BE2C (cell line): ENCODE measurements around the gene ADCY1.
A peak's percentile ranks its signal among the peaks of the same experiment; 100 is the strongest.

Experiments used
- DNase-seq: peaks from one replicate; pipeline ENCODE4 v3.0.0-alpha.2; 2020
- H3K27me3 ChIP-seq: fragments of 250-450 bp; sonication (Bioruptor Pico); 2 replicates; pipeline ENCODE4 v1.5.1; 2020; ENCODE audit warnings: mild to moderate bottlenecking
- H3K36me3 ChIP-seq: fragments of 250-450 bp; sonication (Bioruptor Pico); 2 replicates; pipeline ENCODE4 v1.5.1; 2020; ENCODE audit warnings: mild to moderate bottlenecking
- H3K4me1 ChIP-seq: fragments of 250-450 bp; sonication (Bioruptor Pico); 2 replicates; pipeline ENCODE4 v1.5.1; 2020
- H3K4me3 ChIP-seq: 2 replicates; pipeline ENCODE4 v1.5.1; 2011; ENCODE audit warnings: low read depth, low read length
- H3K9me3 ChIP-seq: fragments of 250-450 bp; sonication (Bioruptor Pico); 2 replicates; pipeline ENCODE4 v1.5.1; 2020
- TF ChIP-seq, protein P1 (sequence below): IDR thresholded peaks from 2 replicates; pipeline ENCODE4 v1.5.1; 2012; ENCODE audit warnings: mild to moderate bottlenecking, low read depth, low read length

Gene ADCY1

DNA sequence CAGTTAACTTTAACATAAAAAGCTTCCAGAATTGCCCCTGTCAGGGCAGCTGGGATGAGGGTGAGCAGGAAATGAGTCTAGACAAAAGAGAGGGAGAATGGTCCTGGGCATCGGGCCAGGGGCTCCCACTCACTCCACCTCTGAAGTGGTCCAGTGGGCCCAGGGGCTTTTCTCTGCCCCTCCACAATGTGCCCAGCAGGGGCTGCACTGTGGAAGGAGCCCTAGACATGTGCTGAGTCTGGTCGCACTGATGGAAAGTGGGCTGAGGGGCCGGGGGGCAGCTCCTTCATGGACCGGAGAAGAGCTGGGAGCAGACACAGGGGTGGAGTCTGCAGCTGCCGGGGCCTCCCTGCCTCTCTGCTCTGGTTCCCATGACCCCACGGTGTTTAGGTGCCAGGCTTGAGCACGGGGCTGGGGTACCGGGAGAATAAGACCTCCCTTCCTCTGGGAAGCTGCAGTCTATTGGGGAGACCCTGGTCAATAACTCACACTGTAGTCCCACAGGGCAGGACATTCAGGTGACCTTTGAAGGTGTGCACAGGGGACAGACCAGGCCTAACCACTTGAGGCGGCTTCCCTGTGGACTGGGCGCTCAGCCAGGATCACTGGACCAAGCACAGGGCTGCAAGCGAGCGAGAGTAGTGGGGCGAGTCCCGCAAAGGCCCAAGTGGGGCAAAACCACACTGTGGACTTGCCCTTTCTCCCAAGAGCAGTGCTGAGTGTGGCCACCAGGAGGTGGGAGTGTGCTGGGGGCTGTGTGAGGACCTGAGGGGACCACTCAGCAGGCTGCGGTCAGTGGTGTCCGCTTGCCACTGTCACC lies 6.1 kb downstream of the ADCY1 start:
- DNase-seq, result peak; percentile 46
- 0 out of 2 replicates have a peak, but pooled peaks cover 5% of the 10 kb centered on the region for H3K4me1 ChIP-seq
- no peaks in the 10 kb centered on the region for H3K36me3 ChIP-seq
- no peak overlapping the region for H3K4me3 ChIP-seq
- TF ChIP-seq, protein P1, sequence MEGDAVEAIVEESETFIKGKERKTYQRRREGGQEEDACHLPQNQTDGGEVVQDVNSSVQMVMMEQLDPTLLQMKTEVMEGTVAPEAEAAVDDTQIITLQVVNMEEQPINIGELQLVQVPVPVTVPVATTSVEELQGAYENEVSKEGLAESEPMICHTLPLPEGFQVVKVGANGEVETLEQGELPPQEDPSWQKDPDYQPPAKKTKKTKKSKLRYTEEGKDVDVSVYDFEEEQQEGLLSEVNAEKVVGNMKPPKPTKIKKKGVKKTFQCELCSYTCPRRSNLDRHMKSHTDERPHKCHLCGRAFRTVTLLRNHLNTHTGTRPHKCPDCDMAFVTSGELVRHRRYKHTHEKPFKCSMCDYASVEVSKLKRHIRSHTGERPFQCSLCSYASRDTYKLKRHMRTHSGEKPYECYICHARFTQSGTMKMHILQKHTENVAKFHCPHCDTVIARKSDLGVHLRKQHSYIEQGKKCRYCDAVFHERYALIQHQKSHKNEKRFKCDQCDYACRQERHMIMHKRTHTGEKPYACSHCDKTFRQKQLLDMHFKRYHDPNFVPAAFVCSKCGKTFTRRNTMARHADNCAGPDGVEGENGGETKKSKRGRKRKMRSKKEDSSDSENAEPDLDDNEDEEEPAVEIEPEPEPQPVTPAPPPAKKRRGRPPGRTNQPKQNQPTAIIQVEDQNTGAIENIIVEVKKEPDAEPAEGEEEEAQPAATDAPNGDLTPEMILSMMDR, result peak; percentile 44
- H3K9me3 ChIP-seq, result no peaks in the 10 kb centered on the region
- H3K27me3 ChIP-seq, result 0 out of 2 replicates have a peak, but pooled peaks cover 2% of the 10 kb centered on the region

- Histone ChIP-seq H3K4me3 (no peak overlapping the region), H3K36me3 (no peaks in the 10 kb centered on the region), H3K9me3 (no peaks in the 10 kb centered on the region), H3K27me3 (no peaks in the 10 kb centered on the region), H3K4me1 (0 out of 2 replicates have a peak, but pooled peaks cover 5% of the 10 kb centered on the region)
- TF ChIP-seq, protein P1, result no peak
- DNase-seq, result no peak
Measured at GRCh38 chr7:45581271-45581780, 7.2 kb downstream of the ADCY1 start.

DNA sequence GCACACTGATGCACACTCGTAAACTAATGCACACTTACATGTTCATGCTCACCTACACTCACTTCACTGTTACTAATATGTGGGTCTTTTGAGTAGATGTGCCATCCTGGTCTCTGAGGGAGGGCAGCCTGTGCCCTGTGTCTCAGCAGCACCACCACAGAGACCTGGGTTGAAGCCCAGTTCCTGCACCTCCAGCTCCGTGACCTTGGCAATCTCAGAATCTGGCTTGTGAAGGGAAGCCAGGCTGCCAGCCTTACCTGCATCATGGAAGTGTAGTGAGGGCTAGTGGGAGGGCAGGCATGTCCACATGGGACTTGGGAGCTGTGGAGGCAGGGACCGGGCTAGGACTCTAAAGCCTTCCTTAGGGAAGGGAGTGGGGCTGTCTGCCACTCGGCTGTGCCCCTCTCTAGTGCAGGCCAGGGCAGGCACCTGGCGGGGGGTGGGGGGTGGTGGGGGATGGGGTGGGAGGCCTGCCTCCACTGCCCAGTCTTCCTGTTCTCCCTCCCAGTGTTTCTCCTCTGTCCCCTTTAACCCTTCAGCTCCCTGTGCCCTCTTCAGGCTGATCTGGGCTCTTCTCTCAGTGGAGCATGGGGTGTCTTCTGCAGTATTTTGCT lies 8.1 kb downstream of the ADCY1 start:
- TF ChIP-seq, protein P1, result no peak
- no peaks in the 10 kb centered on the region for H3K27me3 ChIP-seq
- no peaks in the 10 kb centered on the region for H3K9me3 ChIP-seq
- H3K36me3 ChIP-seq, result no peaks in the 10 kb centered on the region
- no peak for DNase-seq
- H3K4me1 ChIP-seq, result 0 out of 2 replicates have a peak, but pooled peaks cover 5% of the 10 kb centered on the region
- no peak overlapping the region for H3K4me3 ChIP-seq

DNA sequence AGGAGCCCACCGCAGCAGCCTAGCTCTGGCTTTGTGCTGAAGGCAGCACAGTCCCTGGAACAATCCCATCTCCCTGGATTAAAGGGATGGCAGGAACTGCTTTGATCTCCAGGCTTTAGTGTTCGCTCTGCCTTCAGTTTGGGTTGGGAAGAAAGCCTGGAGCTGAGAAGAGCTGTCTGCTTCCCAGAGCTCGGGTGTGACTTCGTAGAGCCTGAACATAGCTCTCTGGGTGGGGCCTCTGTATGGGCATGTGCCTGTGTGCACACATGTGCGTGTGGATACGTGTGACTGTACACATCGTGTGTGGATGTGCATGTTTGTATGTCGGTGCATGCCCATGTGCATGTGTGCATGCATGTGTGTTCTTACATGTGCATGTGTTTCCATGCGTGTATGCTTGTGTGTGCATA lies 8.7 kb downstream of the ADCY1 start:
- no peak for DNase-seq
- Histone ChIP-seq H3K36me3 (no peaks in the 10 kb centered on the region), H3K27me3 (no peaks in the 10 kb centered on the region), H3K9me3 (no peaks in the 10 kb centered on the region), H3K4me3 (no peak overlapping the region), H3K4me1 (0 out of 2 replicates have a peak, but pooled peaks cover 5% of the 10 kb centered on the region)
- TF ChIP-seq, protein P1, result no peak

DNA sequence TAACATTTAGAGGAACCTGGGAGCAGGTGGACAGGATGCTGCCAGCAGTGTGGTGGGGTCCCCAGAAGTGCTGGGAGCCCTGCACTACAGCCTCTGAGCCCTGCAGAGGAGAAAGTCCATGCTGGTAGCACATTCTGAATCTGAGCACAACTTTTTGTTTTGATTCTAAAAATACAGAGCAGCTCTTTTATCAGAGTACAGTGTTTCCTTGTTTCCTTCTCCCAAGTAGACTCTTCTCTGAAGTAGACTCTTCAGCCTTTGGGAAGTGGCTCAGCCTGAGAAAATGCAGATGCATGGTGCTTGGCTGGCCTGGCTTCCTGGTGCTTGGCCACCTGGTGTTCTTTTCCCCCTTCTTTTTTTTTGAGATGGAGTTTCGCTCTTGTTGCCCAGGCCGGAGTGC lies 9.1 kb downstream of the ADCY1 start:
- Histone ChIP-seq H3K4me1 (0 out of 2 replicates have a peak, but pooled peaks cover 5% of the 10 kb centered on the region), H3K4me3 (no peak overlapping the region), H3K36me3 (no peaks in the 10 kb centered on the region), H3K27me3 (no peaks in the 10 kb centered on the region), H3K9me3 (no peaks in the 10 kb centered on the region)
- TF ChIP-seq, protein P1, result no peak
- DNase-seq, result no peak
